Measurements from ENCODE around the gene RWDD1.
"Not testable (repeated sequence)": the region's sequence is repeated elsewhere in the genome, so short reads cannot be mapped to it uniquely, and the experiment has no call there.

The RWDD1 gene

GRCh38 chr6:116586738-116587137 is 15.4 kb downstream of the RWDD1 start:
- no peak for DNase-seq
- intact Hi-C loops (cut with DNase I): no loop called here

GRCh38 chr6:116595247-116595646 is 23.9 kb downstream of the RWDD1 start:
- intact Hi-C loops (cut with DNase I): no loop called here
- no peak for DNase-seq

- intact Hi-C loops (cut with DNase I): no loop called here
- no peak for DNase-seq
These were observed 25.5 kb downstream of the RWDD1 start for GRCh38 chr6:116596815-116597214.

GRCh38 chr6:116603916-116604315 is 32.6 kb downstream of the RWDD1 start:
- DNase-seq; intact Hi-C loops (cut with DNase I): not testable (repeated sequence)

GRCh38 chr6:116604868-116605267 is 33.6 kb downstream of the RWDD1 start:
- DNase-seq; intact Hi-C loops (cut with DNase I): not testable (repeated sequence)

- intact Hi-C loops (cut with DNase I): no loop called here
- no peak for DNase-seq
These were observed 34.6 kb downstream of the RWDD1 start for GRCh38 chr6:116605935-116606334.

GRCh38 chr6:116611056-116611455 is 39.8 kb downstream of the RWDD1 start:
- DNase-seq: no peak
- intact Hi-C loops (cut with DNase I): no loop called here

- peak; percentile 66 to 97 (median 88) for DNase-seq
- intact Hi-C loops (cut with DNase I): no loop called here
These were observed 44.8 kb downstream of the RWDD1 start, which contains the start of gene RSPH4A for GRCh38 chr6:116615937-116616736. Gene RSPH4A, plus strand, starts transcription at chr6:116616479. Its CDS starts 145 bp downstream, at chr6:116616624.

- intact Hi-C loops (cut with DNase I): no loop called here
- DNase-seq: peak in 39 of 42 donors; percentile 5 to 56 (median 29)
These were observed 45.4 kb downstream of the RWDD1 start for GRCh38 chr6:116616737-116617053.

- intact Hi-C loops (cut with DNase I): no loop called here
- no peak for DNase-seq
These were observed 52.9 kb downstream of the RWDD1 start for GRCh38 chr6:116624036-116624805.

- intact Hi-C loops (cut with DNase I): no loop called here
These were observed 54.6 kb downstream of the RWDD1 start for GRCh38 chr6:116625872-116626271.

GRCh38 chr6:116629563-116629981 is 58.3 kb downstream of the RWDD1 start:
- intact Hi-C loops (cut with DNase I): no loop called here
- no peak for DNase-seq

More at GRCh38 chr6:116625872-116626271, 54.6 kb downstream of the RWDD1 start:
- no peak for DNase-seq

GRCh38 chr6:116631379-116631990 is 60.2 kb downstream of the RWDD1 start:
- no peak for DNase-seq

GRCh38 chr6:116633685-116634084 is 62.4 kb downstream of the RWDD1 start:
- no peak for DNase-seq
- intact Hi-C loops (cut with DNase I): no loop called here

More at GRCh38 chr6:116631379-116631990, 60.2 kb downstream of the RWDD1 start:
- intact Hi-C loops (cut with DNase I): no loop called here
